Activated naive CD4-positive, alpha-beta T cell treated with anti-CD3 and anti-CD28 coated beads, Interleukin-2, amount 50 U/mL, for 24 hours (primary cell): ENCODE measurements around the gene BTBD2.

Experiments
- H3K27ac Mint-ChIP-seq: one replicate; pipeline ENCODE4 v1.8.0; 2021; ENCODE audit warnings: mild to moderate bottlenecking, mixed read lengths
- H3K27me3 Mint-ChIP-seq: one replicate; pipeline ENCODE4 v1.8.0; 2021; ENCODE audit warnings: mixed read lengths
- H3K36me3 Mint-ChIP-seq: one replicate; pipeline ENCODE4 v1.8.0; 2021; ENCODE audit warnings: mixed read lengths
- H3K4me1 Mint-ChIP-seq: one replicate; pipeline ENCODE4 v1.8.0; 2021; ENCODE audit warnings: mixed read lengths
- H3K4me3 Mint-ChIP-seq: one replicate; pipeline ENCODE4 v1.8.0; 2021; ENCODE audit warnings: mild to moderate bottlenecking, mixed read lengths
- H3K9me3 Mint-ChIP-seq: one replicate; pipeline ENCODE4 v1.8.0; 2021; ENCODE audit warnings: mixed read lengths

The BTBD2 gene

DNA sequence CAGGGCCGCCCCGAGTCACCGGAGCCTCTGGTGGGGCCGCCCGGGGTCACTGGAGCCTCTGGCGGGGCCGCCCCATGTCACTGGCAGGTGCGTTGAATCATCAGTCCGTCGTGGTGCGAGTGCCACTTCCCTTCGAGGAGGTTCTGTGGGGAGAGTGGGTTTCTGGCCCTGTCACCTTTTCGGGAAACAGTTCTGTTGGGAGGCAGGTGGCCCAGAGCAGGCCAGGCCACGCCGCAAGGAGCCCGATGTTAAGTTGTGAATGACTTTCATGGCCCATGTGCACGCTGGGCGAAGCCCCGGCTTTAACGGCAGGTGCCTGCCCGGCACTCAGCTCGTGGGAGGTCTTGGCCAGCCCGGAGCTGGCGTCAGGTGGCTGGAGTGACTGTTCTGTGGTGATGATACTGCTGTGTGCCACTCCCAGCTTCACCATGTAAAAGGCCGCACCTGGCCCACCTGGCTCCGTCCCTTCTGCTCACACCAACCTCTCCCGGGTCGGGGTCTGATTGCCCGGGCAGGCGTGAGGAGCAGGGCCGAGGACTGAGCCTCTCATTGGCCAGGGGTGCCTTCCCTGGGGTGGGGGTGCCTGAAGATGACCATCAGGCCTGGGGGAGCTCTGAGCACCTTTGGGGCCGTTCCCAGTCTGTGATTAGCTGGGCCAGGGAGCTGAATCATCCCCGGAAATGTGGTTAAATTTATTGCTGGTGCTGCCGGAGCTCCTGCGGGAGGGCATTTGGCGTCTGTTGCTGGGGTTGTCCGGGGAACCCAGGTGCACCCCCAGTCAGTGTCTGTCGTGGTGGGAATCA is 45.3 kb downstream of the BTBD2 start:
- peak overlapping the region; percentile 8 for H3K27ac Mint-ChIP-seq
- H3K9me3 Mint-ChIP-seq = no peaks in the 10 kb centered on the region
- peaks cover 27% of the 10 kb centered on the region for H3K4me1 Mint-ChIP-seq
- H3K4me3 Mint-ChIP-seq = no peak overlapping the region
- H3K27me3 Mint-ChIP-seq = no peaks in the 10 kb centered on the region
- H3K36me3 Mint-ChIP-seq = no peaks in the 10 kb centered on the region

GRCh38 chr19:1969176-1970002 is 46.1 kb downstream of the BTBD2 start:
- H3K4me3 Mint-ChIP-seq = no peak overlapping the region
- H3K36me3 Mint-ChIP-seq = no peaks in the 10 kb centered on the region
- peaks cover 27% of the 10 kb centered on the region for H3K4me1 Mint-ChIP-seq
- H3K27ac Mint-ChIP-seq = no peak overlapping the region
- H3K27me3 Mint-ChIP-seq = no peaks in the 10 kb centered on the region
- no peaks in the 10 kb centered on the region for H3K9me3 Mint-ChIP-seq

DNA sequence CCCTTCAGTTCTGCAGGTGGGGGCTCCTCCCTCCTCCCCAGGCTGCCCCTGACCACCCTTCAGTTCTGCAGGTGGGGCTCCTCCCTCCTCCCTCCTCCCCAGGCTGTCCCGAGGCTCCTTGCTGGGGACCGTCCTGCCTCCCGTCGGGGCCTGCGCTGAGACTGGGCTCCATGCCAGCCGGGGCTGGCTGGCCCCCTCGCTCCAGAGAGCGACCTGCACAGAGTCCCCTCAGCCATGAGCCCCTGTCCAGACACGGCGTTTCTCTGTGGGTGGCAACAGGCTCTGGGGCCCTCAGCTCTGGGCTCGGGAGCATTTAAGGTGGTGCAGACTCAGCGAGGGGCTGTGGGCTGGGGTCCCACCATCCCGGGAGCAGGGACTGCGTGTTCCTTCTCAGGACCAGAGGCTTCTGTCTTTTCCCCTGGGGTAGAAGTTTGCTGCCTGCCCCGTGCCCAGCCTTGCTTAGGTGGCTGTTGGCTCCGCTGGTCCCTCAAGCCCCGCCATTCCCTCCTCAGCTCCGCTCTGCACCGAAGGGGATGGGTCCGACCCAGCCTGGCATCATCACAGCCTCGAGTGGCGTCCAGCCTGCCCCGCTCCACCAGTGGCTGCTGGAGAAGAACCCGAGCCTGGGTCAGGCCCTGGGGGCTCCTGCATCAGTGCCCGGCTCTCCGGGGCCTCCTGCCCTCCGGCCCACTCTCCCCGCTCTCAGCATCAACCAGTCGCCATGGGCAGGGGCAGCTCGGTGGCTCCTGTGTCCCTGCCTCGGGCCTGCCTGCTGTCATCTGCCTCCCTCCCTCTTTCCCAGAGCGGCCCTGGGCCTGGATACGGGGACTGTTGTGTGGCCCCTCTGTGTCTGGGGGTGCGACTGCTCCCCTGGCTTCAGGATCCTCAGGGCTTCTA is 47.0 kb downstream of the BTBD2 start:
- Mint-ChIP-seq H3K27ac (no peak overlapping the region), H3K36me3 (no peaks in the 10 kb centered on the region), H3K27me3 (no peaks in the 10 kb centered on the region), H3K4me3 (no peak overlapping the region), H3K9me3 (no peaks in the 10 kb centered on the region), H3K4me1 (peaks cover 25% of the 10 kb centered on the region)

DNA sequence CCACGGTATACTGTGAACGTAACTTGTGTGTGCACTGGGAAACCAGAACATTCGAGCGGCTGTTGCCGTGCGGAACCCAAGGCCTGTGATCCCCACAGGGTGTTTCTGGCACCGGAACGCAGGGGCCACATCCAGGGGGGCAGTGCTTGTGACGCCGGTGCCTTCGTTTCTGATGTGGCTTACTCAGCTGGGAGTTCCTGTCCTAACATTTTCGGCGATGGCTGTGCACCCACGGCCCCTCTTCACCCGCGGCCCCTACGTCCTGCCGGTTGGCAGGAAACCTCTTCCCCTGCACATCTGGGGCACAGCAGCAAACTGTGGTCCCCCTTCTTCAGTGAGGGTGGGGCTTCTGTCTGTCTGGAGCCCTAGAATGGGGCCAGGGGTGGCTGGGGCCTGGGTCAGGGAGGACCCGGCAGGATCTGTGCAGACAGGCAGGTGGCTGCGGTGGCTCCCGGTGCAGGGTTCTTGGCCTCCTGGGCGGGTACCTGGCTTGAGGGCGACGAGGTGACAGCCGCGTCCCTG is 48.4 kb downstream of the BTBD2 start:
- no peaks in the 10 kb centered on the region for H3K36me3 Mint-ChIP-seq
- peak overlapping the region; percentile 12 for H3K27ac Mint-ChIP-seq
- no peaks in the 10 kb centered on the region for H3K27me3 Mint-ChIP-seq
- H3K9me3 Mint-ChIP-seq = no peaks in the 10 kb centered on the region
- H3K4me1 Mint-ChIP-seq = peaks cover 18% of the 10 kb centered on the region
- peak overlapping the region; percentile 58 for H3K4me3 Mint-ChIP-seq

GRCh38 chr19:1962674-1963073 is 52.8 kb downstream of the BTBD2 start:
- Mint-ChIP-seq H3K36me3 (no peaks in the 10 kb centered on the region), H3K4me1 (peaks cover 20% of the 10 kb centered on the region), H3K27ac (no peak overlapping the region), H3K9me3 (no peaks in the 10 kb centered on the region), H3K27me3 (no peaks in the 10 kb centered on the region), H3K4me3 (no peak overlapping the region)

DNA sequence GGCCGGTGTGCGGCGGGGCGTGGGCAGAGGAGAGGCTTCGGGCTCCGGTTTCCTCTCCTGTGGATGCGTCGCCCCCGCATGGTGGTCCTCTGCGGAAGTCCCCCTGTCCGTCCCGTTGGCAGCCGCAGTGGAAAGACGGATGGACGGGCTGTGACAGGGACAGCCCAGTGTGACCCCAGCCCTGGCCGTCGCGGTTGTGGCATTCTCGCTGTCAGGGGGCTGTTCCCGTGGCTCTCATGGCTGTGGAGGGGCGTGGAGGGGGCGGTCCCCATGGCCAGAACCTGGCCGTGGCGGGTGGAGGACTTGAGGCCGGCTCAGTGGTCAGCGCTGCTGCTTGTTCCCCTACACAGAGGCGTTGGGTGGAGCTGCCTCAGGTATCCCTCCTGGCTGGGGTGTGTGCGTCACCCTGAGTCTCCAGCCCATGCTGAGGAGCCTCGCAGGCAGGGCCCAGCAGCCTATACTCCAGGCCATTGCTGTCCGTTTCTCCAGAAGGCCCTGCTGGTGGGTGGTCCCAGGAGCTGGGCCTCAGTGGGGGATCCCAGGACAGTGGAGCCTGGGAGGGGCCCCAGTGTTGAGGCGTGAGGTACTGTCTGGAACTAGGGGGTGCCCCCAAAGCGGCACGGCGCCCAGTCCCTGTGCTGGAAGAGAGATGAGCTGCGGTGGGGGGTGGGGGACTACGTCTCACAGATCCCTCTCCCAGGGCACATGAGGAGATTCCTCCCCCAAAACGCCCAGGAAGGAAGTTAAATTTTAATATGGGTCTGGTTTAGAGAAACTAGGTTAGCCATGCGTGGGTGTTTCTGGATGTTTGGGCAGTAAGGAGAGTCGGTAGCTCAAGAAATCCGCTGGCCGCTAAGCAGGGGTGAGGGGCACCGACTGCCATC is 54.3 kb downstream of the BTBD2 start:
- no peaks in the 10 kb centered on the region for H3K27me3 Mint-ChIP-seq
- H3K9me3 Mint-ChIP-seq = no peaks in the 10 kb centered on the region
- no peak overlapping the region for H3K4me3 Mint-ChIP-seq
- H3K27ac Mint-ChIP-seq = no peak overlapping the region
- no peaks in the 10 kb centered on the region for H3K36me3 Mint-ChIP-seq
- H3K4me1 Mint-ChIP-seq = peaks cover 17% of the 10 kb centered on the region

GRCh38 chr19:1959928-1960589 is 55.5 kb downstream of the BTBD2 start:
- Mint-ChIP-seq H3K36me3 (no peaks in the 10 kb centered on the region), H3K27me3 (no peaks in the 10 kb centered on the region), H3K27ac (no peak overlapping the region), H3K9me3 (no peaks in the 10 kb centered on the region), H3K4me3 (no peak overlapping the region), H3K4me1 (peaks cover 12% of the 10 kb centered on the region)

GRCh38 chr19:1957562-1958248 is 57.8 kb downstream of the BTBD2 start:
- Mint-ChIP-seq H3K27me3 (no peaks in the 10 kb centered on the region), H3K4me3 (no peak overlapping the region), H3K4me1 (peaks cover 12% of the 10 kb centered on the region), H3K9me3 (no peaks in the 10 kb centered on the region), H3K36me3 (no peaks in the 10 kb centered on the region), H3K27ac (no peak overlapping the region)

- no peaks in the 10 kb centered on the region for H3K9me3 Mint-ChIP-seq
These were observed 58.5 kb downstream of the BTBD2 start for GRCh38 chr19:1956868-1957492.

GRCh38 chr19:1956122-1956494 is 59.4 kb downstream of the BTBD2 start:
- H3K4me1 Mint-ChIP-seq = peaks cover 16% of the 10 kb centered on the region
- no peak overlapping the region for H3K27ac Mint-ChIP-seq
- H3K9me3 Mint-ChIP-seq = no peaks in the 10 kb centered on the region
- H3K4me3 Mint-ChIP-seq = no peak overlapping the region
- no peaks in the 10 kb centered on the region for H3K36me3 Mint-ChIP-seq
- no peaks in the 10 kb centered on the region for H3K27me3 Mint-ChIP-seq

More at GRCh38 chr19:1956868-1957492, 58.5 kb downstream of the BTBD2 start:
- Mint-ChIP-seq H3K27ac (no peak overlapping the region), H3K27me3 (no peaks in the 10 kb centered on the region), H3K4me3 (no peak overlapping the region), H3K36me3 (no peaks in the 10 kb centered on the region), H3K4me1 (peaks cover 16% of the 10 kb centered on the region)

- Mint-ChIP-seq H3K9me3 (no peaks in the 10 kb centered on the region), H3K27me3 (no peaks in the 10 kb centered on the region), H3K4me3 (peak overlapping the region; percentile 7), H3K27ac (no peak overlapping the region), H3K36me3 (no peaks in the 10 kb centered on the region), H3K4me1 (peaks cover 16% of the 10 kb centered on the region)
These were observed 60.1 kb downstream of the BTBD2 start for GRCh38 chr19:1955171-1956121.

GRCh38 chr19:1954532-1954933 is 61.0 kb downstream of the BTBD2 start:
- Mint-ChIP-seq H3K4me3 (no peak overlapping the region), H3K27ac (no peak overlapping the region), H3K27me3 (no peaks in the 10 kb centered on the region), H3K36me3 (no peaks in the 10 kb centered on the region), H3K9me3 (no peaks in the 10 kb centered on the region), H3K4me1 (peaks cover 16% of the 10 kb centered on the region)
